GM19452 (cell line): ENCODE results near the gene ABCB11.
A peak's percentile ranks its signal among the peaks of the same experiment; 100 is the strongest.
"Not testable (repeated sequence)": the region's sequence is repeated elsewhere in the genome, so short reads cannot be mapped to it uniquely, and the experiment has no call there.

Experiments
- ATAC-seq: cut with Tn5 transposase; IDR thresholded peaks from one replicate; pipeline ENCODE4 v1.9.1; 2021; ENCODE audit not compliant: unreplicated experiment

Gene ABCB11

DNA sequence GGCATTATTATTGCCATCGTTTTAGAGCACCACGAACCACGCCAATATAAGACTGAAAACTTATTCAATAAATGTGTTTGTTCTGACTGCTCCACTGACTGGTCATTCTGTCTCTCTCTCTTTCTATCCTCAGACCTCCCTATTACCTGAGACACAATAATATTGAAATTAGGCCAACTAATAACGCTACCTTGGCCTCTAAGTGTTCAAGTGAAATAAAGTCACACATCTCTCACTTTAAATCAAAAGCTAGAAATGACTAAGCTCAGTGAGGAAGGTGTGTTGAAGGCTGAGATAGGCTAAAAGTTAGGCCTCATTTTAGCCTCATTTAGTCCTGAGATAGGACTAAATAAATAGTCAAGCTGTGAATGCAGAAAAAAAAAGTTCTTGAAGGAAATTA lies 91.2 kb downstream of the ABCB11 start:
- peak; percentile 84 for ATAC-seq

DNA sequence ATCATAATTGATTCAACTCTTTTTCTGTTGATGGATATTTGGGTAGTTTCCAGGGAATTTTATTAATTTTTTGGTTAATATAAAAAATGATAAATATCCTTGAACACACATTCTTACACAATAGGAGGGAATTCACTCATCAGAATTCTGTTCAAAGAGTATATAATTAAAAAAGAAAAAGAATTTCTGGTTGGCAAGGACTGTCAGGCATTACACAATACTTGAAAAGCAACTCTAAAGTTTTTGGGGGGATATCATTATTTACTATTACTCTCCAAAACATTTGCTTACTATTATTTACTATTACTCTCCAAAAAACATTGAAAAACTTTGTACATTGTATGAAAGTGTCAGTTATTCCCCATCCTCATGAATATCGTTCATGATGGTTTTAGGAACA lies 92.1 kb downstream of the ABCB11 start:
- no peak for ATAC-seq

DNA sequence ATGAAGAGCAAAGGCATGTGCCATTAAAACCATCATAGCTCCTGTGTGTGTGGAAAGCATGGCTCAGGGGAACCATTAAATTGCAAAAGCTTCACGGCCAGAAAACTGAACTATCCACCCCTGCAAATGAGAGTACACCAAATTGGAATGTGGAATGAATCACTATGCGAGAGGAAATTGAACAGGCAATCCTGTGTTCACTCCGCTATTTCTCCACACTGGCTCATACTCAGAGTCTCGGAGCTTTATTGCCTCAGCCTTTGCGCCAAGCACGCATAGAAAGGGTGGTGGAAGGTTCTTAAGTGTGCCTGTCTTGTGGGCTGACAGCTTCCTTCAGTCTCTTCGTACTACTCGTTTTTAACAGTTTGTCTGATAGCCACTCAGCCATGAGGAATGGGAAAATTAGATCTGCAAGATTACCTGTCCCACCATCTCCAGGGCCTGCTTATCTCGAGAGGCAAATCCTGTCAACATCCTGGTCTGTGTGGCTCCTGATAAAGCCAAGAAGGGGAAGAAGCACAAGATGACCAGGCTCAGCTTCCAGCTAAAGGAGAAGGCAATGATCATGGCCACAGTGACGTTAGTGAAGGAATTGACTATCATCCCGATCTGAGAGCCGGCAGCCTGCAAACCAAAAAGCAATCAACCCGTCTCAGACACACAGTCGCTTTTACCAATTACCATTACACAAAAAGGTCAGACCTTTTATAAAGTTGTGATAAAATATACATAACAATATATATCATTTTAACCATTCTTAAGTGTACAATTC lies 95.1 kb downstream of the ABCB11 start:
- no peak for ATAC-seq

DNA sequence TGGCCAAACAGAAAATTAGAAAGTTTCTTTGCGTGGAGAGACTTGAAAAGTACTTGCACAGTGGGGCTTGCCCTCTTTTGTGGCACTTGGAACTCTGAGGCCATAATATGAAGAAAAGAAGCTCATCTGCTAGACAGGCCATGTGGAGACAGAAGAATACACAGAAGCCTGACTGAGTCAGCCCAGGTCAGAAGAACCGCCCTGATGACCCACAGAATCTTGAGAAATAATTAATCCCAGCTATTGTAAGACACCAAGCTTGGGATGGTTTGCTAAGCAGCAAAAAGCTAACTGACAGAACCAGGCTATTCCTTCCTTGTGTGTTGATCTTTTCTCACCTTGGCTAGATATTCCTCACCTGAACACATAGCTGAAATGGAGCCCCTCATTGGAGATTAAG lies 96.3 kb downstream of the ABCB11 start:
- no peak for ATAC-seq

DNA sequence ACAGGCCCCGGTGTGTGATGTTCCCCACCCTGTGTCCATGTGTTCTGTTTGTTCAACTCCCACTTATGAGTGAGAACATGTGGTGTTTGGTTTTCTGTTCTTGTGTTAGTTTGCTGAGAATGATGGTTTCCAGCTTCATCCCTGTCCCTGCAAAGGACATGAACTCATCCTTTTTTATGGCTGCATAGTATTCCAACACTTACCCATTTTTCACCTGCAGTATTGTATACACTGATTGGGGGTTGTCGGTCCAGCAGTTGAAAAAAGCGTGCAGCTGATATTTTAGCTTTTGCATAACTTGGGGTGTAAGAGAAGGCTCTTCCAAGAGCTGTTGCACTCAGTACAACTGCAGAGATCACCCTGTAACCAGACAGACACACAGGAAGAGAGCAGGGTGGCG lies 99.0 kb downstream of the ABCB11 start:
- not testable (repeated sequence) for ATAC-seq

DNA sequence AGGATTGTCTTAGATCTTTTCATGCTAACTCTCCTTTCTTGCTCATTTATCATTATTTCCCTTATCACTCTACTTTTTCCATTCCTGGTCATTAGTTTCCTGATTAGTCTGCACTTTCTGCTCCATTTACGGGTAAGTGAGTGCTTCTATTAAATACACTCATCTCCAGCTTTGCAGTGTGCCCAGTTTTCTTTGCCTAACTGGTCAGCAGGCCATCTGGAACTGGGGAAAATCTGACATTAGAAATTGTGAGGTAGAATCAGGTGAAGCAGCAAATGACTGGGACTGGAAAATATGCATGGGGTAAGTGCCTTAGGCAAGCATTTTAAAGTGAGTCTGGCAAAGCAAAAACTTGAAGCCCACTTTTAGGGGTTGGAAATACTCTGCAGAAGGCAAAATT lies 100.9 kb downstream of the ABCB11 start:
- ATAC-seq: no peak

DNA sequence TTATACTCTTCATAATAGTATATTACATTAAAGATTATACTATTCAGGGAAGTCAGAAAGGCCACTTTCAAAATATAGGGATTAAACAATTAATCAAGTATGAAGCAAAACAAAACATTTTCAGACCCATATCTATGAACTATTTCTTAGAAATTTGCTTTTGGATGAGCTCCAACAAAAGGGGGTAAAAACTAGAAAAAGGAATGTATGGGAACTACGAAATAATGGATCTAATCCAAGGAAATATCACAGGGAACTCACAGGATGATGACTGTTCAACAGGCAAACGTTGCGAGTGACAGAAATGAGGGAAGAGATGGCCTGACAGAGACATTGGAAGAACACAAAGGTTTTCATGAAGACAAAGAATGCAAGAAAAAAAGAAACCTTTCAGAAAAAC lies 102.1 kb downstream of the ABCB11 start:
- ATAC-seq: no peak

DNA sequence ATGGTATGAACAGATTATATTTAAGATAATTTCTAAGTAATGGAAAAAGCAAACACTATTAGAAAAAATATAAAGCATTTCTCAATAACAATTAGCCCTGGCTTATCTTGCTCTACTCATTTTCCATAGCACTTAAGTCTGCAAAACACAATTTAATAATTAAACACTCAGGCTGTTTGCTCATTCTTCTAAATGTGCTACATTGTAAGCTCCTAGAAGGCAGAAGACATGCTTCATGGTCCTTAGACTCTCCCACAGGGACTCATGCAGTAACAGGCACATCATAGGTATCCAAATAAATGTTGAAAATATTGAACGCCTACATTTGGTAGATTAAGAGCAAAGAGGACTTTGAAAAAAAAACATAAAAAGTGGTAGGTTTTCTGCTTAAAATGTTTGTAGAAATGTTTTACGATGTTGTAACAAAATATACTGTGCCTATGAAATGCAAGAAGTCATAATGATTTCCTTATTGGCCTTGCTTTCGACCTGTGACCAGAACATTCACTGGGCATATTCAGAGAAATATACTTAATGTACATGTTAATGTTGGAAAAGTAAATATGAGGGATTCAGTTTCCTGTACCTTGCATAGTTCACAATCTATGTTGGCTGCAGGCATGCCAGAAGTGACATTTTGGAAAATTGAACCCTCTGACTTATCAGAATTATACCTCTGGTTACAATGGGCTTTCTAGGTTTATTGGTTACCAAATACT lies 102.9 kb downstream of the ABCB11 start:
- no peak for ATAC-seq

DNA sequence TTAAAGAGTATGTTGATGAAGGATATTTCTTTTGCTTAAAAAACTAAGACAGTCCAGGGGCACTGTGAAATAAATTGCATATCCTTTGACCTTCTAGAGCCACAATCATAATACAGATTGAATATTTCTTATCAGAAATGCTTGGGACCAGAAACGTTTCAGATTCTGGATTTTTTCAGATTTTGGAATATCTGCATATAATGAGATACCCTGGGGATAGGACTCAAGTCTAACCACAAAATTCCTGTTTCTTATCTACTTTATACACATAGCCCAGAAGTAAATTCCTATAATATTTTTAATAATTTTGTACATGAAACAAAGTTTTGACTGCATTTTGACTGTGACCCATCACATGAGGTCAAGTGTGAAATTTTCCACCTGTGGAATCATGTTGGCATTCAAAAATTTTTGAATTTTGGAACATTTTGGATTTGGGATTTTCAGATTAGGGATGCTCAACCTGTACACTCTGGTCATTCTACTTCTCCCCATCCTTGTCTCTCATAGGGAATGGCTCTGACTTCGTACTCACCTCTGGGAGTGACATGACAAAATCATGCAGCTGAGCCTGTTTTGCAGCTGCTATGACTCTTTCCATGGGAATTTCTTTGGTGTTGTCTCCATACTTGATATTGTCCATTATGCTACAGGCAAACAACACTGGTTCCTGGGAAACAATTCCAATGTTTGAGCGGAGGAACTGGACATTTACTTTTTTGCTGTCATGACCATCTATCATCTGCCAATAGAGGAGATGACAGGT lies 104.3 kb downstream of the ABCB11 start:
- ATAC-seq: no peak

DNA sequence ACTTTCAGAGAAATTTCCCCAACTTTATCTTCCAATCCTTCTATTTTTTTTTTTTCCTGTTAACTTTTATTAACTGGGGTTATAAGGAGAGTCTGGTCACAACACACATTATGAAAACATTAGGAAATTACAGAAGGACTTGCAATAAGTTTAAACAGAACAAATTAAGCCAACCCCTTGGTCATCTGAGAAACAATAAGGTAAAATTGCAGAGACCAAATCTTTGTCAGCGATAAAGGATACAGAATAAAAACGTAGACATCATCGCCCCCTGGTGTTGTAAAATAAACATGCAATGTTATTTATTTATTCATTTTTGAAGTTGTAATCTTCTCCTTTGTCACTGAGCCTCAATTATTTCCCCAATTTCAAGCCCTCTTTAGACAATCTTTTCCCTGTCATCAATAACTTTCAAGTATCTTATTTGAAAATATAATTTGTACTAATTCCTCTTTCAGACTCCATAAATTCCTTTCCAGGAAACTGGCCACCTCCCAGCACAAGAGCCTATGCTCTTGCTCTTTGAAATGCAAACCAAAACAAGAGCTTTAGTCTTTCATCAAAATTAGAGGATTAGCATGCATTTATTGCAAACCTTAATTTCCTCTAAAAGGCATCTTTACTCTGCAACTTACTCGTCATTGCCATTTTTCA lies 110.5 kb downstream of the ABCB11 start:
- no peak for ATAC-seq

DNA sequence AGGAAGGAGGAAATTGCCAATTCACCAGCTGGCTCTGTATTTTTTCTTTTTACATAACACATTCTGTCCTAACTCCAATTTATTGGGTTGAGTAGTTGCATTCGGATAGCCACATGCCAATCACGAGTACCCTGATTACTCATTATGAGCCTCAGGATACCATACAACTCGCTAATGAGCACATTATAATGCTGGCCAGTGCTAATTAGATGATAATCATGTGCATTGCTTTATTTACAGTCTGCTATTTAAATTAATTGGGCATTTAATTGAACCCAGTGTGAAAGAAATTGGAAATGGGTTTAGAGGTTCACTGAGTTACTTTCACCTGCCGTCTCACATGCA lies 114.8 kb downstream of the ABCB11 start:
- no peak for ATAC-seq

DNA sequence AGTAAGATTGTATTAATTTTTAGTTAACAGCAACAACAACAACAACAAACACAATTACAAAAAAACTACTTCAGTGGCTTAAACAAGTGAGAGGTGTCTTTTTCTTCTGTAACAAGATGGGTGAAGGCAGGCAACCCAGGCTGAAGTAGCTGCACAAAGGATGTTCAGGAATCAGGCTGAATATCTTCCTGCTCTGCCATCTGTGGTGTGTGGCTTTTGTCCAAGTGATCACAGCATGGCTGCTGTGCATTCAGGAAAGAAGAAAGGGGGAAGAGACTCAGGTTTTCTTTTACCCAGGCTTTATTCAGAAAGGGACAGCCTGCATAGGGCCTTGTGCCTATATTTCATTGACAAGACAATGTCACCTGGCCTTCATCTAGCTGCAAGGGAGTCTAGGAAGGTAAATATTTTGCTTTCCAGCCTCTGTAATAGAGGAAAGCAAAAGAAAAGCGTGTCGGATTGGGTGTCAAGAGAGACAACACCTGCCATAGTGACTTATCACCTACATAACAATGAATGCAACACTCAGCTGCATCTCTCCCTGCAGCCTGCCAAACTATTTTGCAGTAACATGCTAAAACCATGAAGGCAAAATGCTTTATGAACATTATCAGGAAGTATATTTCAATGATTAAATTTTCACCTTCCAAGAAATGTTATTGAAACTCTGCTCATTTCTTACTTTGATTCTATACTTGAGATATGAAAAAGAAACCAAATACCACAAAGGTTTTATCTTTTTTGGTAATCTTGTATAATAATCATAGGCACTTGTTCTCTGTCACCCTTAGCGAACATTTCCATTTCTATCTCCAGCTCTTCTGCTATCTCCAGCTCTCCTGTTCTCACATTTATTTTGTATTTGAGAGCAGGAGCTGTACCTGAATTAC lies 115.4 kb downstream of the ABCB11 start:
- no peak for ATAC-seq

DNA sequence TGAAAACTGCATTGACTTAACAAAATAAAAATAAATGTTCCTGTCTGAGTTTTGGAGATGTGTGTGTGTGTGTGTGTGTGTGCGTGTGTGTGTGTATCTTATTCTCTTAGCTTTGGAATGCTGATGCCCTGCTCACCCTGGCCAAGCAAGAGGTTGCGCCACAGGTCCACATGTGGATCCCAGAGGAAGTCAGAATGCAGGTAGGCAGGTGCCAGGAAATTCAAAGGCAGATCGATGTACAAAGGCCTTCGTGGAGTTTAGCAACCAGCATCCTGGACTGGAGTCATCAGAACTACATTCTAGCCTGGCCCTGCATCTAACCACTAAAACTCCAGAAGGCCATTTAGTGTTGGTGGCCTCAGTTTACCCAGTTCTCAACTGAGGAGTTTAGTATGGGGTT lies 117.6 kb downstream of the ABCB11 start:
- ATAC-seq: no peak

DNA sequence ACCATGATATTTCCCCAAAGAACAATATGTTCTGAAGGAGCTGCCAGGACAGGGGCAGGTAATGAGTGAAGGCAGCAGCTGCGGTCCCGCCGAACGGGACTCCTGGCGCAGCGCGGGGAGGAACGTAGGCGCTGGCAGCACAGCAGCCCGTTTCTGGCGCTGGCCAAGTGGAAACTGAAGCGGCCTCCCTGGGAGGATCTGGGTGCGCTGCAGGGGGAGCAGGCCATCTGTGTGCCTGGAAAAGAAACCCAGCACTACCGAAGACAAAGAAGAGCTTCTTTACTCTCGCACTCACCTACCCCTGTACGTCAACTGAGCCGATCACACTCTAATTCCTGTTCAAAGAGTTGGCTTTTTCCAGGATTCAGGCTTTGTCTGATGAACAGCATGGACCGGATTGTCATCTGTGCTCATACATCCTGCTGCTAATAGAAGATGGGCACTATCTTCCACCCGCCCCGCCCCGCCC lies 118.2 kb downstream of the ABCB11 start:
- no peak for ATAC-seq

DNA sequence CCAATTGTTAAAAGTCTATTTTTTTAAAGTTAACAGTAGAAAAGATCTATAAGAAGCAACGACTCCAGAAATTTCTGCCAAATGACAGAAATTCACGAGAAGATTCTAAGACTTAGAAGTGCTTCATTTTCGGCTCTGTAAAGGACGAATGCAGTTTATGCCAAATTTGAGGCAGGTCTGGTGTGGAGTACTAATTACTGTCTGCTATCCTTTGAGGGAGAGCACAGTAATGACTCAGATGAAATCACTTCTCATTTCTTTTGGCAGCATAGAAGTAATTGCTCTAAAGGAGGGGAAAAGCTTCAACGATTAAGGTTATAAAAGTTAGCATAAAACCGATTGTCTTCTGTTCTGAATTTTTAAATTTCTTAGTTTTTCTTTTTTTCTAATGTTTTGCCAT lies 118.7 kb downstream of the ABCB11 start:
- ATAC-seq: no peak

DNA sequence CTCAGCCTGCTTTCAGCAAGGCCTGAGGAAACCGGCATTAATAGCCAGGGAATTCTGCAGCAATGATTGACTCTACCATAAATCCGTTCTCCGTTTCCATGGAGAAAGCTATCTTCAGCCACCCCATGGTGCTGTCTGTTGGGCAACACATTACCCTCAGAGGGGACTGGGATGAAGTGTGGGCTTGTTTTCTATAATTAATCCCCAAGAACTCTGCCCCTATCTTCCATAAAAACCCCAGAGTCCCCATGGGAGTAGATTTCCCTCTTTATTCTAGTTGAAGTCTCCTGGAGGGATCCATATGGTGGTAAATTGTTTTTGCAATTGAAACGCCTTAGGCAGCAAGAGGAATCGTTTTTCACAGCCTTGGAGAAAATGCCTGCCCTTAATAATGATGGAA lies 120.8 kb downstream of the ABCB11 start:
- no peak for ATAC-seq

DNA sequence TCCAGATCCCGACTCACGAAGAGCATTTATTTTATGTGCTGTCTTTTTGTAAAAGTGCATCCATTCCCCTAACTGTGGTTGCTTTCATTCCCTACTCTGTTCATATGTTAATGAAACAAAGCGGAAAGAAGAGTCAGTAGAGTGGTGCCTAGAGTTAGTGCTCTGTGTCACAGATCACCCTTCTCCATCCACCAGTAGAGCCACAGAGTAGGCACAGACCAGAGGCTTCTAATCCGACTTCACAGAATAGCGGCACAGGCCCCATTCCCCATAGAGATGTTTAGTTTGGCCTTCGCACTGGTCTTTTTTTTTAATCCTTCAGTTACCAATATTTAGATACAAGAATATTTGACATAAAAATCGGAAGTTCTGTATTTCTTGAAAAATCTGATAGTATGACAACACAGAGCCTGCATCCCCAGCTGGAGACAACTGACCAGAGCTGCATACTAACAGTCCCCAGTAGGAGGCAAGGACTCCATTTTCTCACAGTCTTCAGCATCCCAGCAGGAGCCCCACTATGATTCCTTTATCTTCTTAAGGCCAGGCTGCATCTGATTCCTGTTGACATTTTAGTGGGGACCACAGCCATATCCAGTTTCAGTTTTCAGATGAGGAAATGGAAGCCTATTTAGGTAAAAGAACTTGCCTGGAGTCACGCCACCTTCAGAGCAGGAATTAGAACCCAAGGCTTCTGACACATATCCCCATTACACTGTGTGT lies 123.0 kb downstream of the ABCB11 start:
- no peak for ATAC-seq

DNA sequence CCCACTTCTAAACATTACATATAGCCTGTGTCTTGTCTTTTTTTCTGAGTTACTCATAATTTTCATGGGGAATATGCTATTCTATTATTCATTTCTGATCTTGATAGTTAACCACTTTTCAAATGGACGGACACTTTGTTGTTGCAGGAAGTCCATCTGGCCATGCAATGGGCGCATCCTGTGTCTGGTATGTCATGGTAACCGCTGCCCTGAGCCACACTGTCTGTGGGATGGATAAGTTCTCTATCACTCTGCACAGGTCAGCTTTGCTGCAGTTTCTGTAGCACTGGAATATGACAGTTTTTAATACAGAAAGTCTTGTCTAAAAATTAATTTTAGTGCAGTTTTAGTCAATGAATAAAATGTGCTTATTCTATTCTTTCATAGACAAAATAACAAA lies 126.8 kb downstream of the ABCB11 start:
- no peak for ATAC-seq

DNA sequence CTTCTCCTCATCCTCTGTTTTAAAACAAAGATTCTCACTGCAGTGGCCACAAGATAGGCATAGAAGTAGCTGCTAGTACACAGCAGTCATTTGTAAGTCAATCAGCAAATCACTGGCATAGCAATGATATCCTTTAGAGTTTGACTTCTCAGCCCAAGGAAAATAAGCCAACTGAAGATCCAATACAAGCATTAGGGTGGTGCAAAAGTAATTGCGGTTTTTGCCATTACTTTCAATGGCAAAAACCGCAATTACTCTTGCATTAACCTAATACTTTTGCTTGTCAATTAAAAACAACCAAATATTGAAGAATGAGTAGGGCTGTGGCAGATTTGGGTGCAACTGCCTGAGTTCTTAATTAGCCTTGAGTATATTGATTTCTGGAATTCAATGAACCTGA lies 127.2 kb downstream of the ABCB11 start:
- no peak for ATAC-seq

DNA sequence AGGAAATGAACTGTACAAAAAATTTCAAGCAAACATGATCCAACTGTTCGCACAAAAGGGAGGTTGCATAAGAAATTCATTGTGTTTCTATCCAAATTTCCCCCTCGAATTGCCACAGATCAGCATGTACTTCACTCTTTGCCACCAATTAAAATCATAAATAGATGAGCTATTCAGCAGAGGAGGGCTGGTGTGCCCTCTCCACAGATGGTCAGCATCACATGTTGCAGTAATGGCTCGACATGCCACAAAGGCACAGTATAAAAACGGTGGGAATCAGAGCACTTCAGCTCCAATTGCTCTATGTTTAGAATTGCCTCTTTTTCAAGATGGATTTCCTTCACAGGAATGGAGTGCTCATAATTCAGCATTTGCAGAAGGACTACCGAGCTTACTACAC lies 130.1 kb downstream of the ABCB11 start, which contains the start of gene G6PC2:
TSS of gene G6PC2 (plus strand) at position 289 of the 400 bp plus-strand sequence. CDS start at position 330, 41 bp downstream.
- no peak for ATAC-seq
